ENCODE results near the gene PTPN18. TPM values are rescaled to one million over a fixed set of nuclear protein-coding genes. Genes with fewer than 3 reads are reported as not detected.
A peak's percentile ranks its signal among the peaks of the same experiment; 100 is the strongest.

The PTPN18 gene
- total RNA-seq, 1 donor from 2014 or later = 26.0 TPM

DNA sequence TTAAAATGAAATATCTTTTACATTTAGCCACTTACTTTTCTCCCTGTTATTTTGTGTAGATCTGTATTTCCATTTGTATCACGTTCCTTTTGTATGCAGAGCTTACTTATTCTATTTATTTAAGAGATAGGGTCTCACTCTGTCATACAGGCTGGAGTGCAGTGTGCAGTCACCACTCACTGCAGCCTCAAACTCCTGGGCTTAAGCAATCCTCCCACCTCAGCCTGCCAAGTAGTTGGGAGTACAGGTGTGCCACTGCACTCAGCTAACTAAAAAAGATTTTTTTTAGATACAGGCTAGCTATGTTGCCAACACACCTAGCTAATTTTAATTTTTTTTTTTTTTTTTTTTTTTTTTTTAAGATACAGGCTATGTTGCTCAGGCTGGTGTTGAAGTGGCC, 10.9 kb downstream of the PTPN18 start:
- H3K27me3 ChIP-seq = no peaks in the 10 kb centered on the region
- peaks cover 13% of the 10 kb centered on the region for H3K4me1 ChIP-seq
- no peak for DNase-seq (ENCODE audit: extremely low spot score in 2 of 2)
- no peak overlapping the region for H3K27ac ChIP-seq
- intact Hi-C loops (cut with DNase I) = no loop called here
- TF ChIP-seq POLR2AphosphoS5 (IDR thresholded peaks at IDR 0.05; ENCODE audit: insufficient read depth in 1 of 2, low read depth in 1 of 2) = no peak
- TF ChIP-seq CTCF (IDR thresholded peaks at IDR 0.05) = no peak
- no peak for TF ChIP-seq POLR2A (IDR thresholded peaks at IDR 0.05)
- H3K4me3 ChIP-seq = no peak overlapping the region
- H3K9me3 ChIP-seq = no peaks in the 10 kb centered on the region
- H3K36me3 ChIP-seq = no peaks in the 10 kb centered on the region

- no peaks in the 10 kb centered on the region for H3K9me3 ChIP-seq
- peak in 1 of 2 donors; percentile 65 for DNase-seq (ENCODE audit: extremely low spot score in 2 of 2)
- TF ChIP-seq POLR2AphosphoS5 (IDR thresholded peaks at IDR 0.05; ENCODE audit: insufficient read depth in 1 of 2, low read depth in 1 of 2) = no peak
- TF ChIP-seq CTCF (IDR thresholded peaks at IDR 0.05) = no peak
- TF ChIP-seq POLR2A (IDR thresholded peaks at IDR 0.05) = no peak
- no peaks in the 10 kb centered on the region for H3K36me3 ChIP-seq
- H3K27ac ChIP-seq = no peak overlapping the region
- H3K4me3 ChIP-seq = no peak overlapping the region
- intact Hi-C loops (cut with DNase I) = no loop called here
- peaks cover 26% of the 10 kb centered on the region for H3K4me1 ChIP-seq
- no peaks in the 10 kb centered on the region for H3K27me3 ChIP-seq
These were observed 12.9 kb downstream of the PTPN18 start for GRCh38 chr2:130368786-130369185.

GRCh38 chr2:130369311-130369964, 13.6 kb downstream of the PTPN18 start:
- H3K36me3 ChIP-seq = no peaks in the 10 kb centered on the region
- no peaks in the 10 kb centered on the region for H3K27me3 ChIP-seq
- intact Hi-C loops (cut with DNase I) = no loop called here
- no peak for TF ChIP-seq POLR2AphosphoS5 (IDR thresholded peaks at IDR 0.05; ENCODE audit: insufficient read depth in 1 of 2, low read depth in 1 of 2)
- TF ChIP-seq CTCF (IDR thresholded peaks at IDR 0.05) = no peak
- no peak for TF ChIP-seq POLR2A (IDR thresholded peaks at IDR 0.05)
- H3K27ac ChIP-seq = no peak overlapping the region
- no peak for DNase-seq (ENCODE audit: extremely low spot score in 2 of 2)
- no peaks in the 10 kb centered on the region for H3K9me3 ChIP-seq
- H3K4me1 ChIP-seq = peaks cover 33% of the 10 kb centered on the region
- H3K4me3 ChIP-seq = no peak overlapping the region

DNA sequence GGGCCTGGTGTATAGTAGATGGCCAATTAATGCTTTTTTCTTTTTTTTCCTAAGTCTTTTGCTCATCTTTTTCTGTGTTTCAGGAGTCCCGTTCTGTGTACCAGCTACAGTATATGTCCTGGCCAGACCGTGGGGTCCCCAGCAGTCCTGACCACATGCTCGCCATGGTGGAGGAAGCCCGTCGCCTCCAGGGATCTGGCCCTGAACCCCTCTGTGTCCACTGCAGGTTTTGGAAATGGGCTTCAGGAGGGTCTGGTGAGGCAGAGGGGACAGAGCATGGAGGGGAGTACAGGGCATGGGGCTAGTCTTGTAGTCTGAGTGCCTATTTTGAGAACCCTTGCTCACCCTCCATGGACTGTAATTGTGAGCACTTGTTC, 14.1 kb downstream of the PTPN18 start:
- Histone ChIP-seq H3K27me3 (no peaks in the 10 kb centered on the region), H3K9me3 (no peaks in the 10 kb centered on the region), H3K36me3 (no peaks in the 10 kb centered on the region), H3K27ac (no peak overlapping the region), H3K4me3 (no peak overlapping the region), H3K4me1 (peaks cover 38% of the 10 kb centered on the region)
- TF ChIP-seq POLR2A (IDR thresholded peaks at IDR 0.05) = no peak
- TF ChIP-seq CTCF (IDR thresholded peaks at IDR 0.05) = no peak
- TF ChIP-seq POLR2AphosphoS5 (IDR thresholded peaks at IDR 0.05; ENCODE audit: insufficient read depth in 1 of 2, low read depth in 1 of 2) = no peak
- intact Hi-C loops (cut with DNase I) = no loop called here
- peak in 1 of 2 donors; percentile 62 for DNase-seq (ENCODE audit: extremely low spot score in 2 of 2)

DNA sequence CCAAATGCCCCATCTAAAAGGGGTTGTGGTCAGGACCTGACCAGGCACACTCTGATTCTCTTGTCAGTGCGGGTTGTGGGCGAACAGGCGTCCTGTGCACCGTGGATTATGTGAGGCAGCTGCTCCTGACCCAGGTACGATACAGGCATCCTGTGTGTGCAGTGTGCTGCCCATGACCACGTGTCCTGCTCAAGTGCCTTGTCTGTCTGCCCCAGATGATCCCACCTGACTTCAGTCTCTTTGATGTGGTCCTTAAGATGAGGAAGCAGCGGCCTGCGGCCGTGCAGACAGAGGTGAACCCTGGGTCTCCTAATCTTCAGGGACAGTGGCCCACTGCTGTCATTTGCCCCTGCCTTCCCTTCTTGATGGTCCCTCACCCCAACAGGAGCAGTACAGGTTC, 14.6 kb downstream of the PTPN18 start:
- intact Hi-C loops (cut with DNase I) = no loop called here
- Histone ChIP-seq H3K27me3 (no peaks in the 10 kb centered on the region), H3K27ac (no peak overlapping the region), H3K36me3 (no peaks in the 10 kb centered on the region), H3K4me1 (peaks cover 43% of the 10 kb centered on the region), H3K9me3 (no peaks in the 10 kb centered on the region), H3K4me3 (no peak overlapping the region)
- DNase-seq (ENCODE audit: extremely low spot score in 2 of 2) = peak in 1 of 2 donors; percentile 80
- no peak for TF ChIP-seq POLR2A (IDR thresholded peaks at IDR 0.05)
- no peak for TF ChIP-seq CTCF (IDR thresholded peaks at IDR 0.05)
- no peak for TF ChIP-seq POLR2AphosphoS5 (IDR thresholded peaks at IDR 0.05; ENCODE audit: insufficient read depth in 1 of 2, low read depth in 1 of 2)

All from vagina (tissue), 2 donors.